HEK293 (cell line): ENCODE data around the gene SPATA2.

ENCODE experiments used
- OVOL3 ChIP-seq: fragments of 450-650 bp; formaldehyde crosslinking; IDR thresholded peaks from 2 replicates; pipeline ENCODE4 v1.5.1; 2016; ENCODE audit warnings: missing biosample characterization, missing genetic modification characterization
- ZFP41 ChIP-seq: fragments of 450-650 bp; formaldehyde crosslinking; IDR thresholded peaks from 2 replicates; pipeline ENCODE4 v1.5.1; 2016; ENCODE audit warnings: missing biosample characterization, missing genetic modification characterization, borderline replicate concordance
- TF ChIP-seq, protein P1 (sequence below): fragments of 450-650 bp; formaldehyde crosslinking; IDR thresholded peaks from 2 replicates; pipeline ENCODE4 v1.5.1; 2016; ENCODE audit warnings: missing biosample characterization, missing genetic modification characterization
- TF ChIP-seq, protein P2 (sequence below): fragments of 450-650 bp; formaldehyde crosslinking; IDR thresholded peaks from 2 replicates; pipeline ENCODE4 v1.5.1; 2016; ENCODE audit warnings: missing biosample characterization, missing genetic modification characterization

DNA sequence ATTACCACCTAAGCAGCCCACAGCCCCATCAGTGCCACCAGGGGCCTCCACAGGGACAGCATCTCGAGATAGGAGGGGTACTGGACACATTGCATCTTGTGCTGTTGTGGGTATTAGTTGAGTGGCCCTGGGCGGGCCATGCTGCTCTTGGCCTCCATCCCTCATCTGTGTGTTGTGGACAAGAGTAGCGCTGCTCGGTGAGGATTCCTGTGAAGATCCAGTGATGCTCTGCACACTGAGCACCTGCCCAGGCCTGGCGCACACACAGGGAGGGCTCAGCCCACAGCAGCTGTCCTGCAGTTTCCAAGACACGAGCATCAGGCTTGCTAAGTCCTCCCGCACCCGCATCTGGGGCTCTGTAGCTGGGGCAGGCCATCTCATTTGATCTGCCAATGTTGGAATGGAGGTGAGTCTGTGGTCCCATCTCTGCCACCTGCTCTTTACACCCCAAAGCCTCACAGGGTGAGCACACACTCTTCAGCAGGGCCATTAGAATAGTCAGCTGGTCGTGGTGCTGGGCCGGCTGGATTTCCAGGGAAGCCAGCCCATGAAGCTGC lies 32.0 kb downstream of the SPATA2 start:
- TF ChIP-seq, protein P1, sequence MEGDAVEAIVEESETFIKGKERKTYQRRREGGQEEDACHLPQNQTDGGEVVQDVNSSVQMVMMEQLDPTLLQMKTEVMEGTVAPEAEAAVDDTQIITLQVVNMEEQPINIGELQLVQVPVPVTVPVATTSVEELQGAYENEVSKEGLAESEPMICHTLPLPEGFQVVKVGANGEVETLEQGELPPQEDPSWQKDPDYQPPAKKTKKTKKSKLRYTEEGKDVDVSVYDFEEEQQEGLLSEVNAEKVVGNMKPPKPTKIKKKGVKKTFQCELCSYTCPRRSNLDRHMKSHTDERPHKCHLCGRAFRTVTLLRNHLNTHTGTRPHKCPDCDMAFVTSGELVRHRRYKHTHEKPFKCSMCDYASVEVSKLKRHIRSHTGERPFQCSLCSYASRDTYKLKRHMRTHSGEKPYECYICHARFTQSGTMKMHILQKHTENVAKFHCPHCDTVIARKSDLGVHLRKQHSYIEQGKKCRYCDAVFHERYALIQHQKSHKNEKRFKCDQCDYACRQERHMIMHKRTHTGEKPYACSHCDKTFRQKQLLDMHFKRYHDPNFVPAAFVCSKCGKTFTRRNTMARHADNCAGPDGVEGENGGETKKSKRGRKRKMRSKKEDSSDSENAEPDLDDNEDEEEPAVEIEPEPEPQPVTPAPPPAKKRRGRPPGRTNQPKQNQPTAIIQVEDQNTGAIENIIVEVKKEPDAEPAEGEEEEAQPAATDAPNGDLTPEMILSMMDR (tag by site-specific recombination): no peak
- no peak for TF ChIP-seq OVOL3 (tag by site-specific recombination)
- no peak for TF ChIP-seq ZFP41 (tag by site-specific recombination)
- TF ChIP-seq, protein P2, sequence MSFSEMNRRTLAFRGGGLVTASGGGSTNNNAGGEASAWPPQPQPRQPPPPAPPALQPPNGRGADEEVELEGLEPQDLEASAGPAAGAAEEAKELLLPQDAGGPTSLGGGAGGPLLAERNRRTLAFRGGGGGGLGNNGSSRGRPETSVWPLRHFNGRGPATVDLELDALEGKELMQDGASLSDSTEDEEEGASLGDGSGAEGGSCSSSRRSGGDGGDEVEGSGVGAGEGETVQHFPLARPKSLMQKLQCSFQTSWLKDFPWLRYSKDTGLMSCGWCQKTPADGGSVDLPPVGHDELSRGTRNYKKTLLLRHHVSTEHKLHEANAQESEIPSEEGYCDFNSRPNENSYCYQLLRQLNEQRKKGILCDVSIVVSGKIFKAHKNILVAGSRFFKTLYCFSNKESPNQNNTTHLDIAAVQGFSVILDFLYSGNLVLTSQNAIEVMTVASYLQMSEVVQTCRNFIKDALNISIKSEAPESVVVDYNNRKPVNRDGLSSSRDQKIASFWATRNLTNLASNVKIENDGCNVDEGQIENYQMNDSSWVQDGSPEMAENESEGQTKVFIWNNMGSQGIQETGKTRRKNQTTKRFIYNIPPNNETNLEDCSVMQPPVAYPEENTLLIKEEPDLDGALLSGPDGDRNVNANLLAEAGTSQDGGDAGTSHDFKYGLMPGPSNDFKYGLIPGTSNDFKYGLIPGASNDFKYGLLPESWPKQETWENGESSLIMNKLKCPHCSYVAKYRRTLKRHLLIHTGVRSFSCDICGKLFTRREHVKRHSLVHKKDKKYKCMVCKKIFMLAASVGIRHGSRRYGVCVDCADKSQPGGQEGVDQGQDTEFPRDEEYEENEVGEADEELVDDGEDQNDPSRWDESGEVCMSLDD (tag by site-specific recombination): no peak
